ENCODE data around the gene SLC41A3. TPM values are rescaled to one million over a fixed set of nuclear protein-coding genes. Genes with fewer than 3 reads are reported as not detected.
A peak's percentile ranks its signal among the peaks of the same experiment; 100 is the strongest.

SLC41A3 gene
- total RNA-seq, 1 experiment from 2014 or later: 41.3 TPM

- H3K27me3 Mint-ChIP-seq (ENCODE audit: insufficient read depth, unreplicated experiment): no peaks in the 10 kb centered on the region
- H3K4me3 Mint-ChIP-seq (ENCODE audit: unreplicated experiment): no peak overlapping the region
- no peaks in the 10 kb centered on the region for H3K9me3 Mint-ChIP-seq (ENCODE audit: unreplicated experiment)
- H3K36me3 ChIP-seq (ENCODE audit: control insufficient read depth, insufficient read depth, low read length): no peaks in the 10 kb centered on the region; the same call in none of the 2 replicates
- no peak for TF ChIP-seq CTCF (IDR thresholded peaks at IDR 0.05; ENCODE audit: insufficient read depth in 1 of 2, low read depth in 1 of 2, low read length in 1 of 2, severe bottlenecking in 1 of 2, unreplicated experiment in 1 of 2)
- H3K27ac Mint-ChIP-seq (ENCODE audit: unreplicated experiment): no peak overlapping the region
- no peak overlapping the region for H3K4me3 ChIP-seq (ENCODE audit: low read depth, low read length)
- ChIA-PET POLR2A (interaction anchor here (1.4 kb wide), 1 partner anchor 24 kb away, joined by 3 read pairs; the partner anchor contains the start of gene SLC41A3), CTCF (no interaction called here)
- DNase-seq: no peak
- H3K36me3 Mint-ChIP-seq (ENCODE audit: insufficient read depth, unreplicated experiment): no peaks in the 10 kb centered on the region
- intact Hi-C loops (cut with micrococcal nuclease; ENCODE audit: unreplicated experiment): no loop called here
- BruUV-seq (replicated peaks): no TSS peak
- peaks cover 13% of the 10 kb centered on the region for H3K4me1 Mint-ChIP-seq (ENCODE audit: low read depth, unreplicated experiment)
- H3K4me1 ChIP-seq: peaks cover 29% of the 10 kb centered on the region
- H3K27me3 ChIP-seq (replicated peaks; ENCODE audit: control insufficient read depth, insufficient read depth, low read length): no peaks in the 10 kb centered on the region
- H3K9me3 ChIP-seq: no peaks in the 10 kb centered on the region
These were observed 23.2 kb downstream of the SLC41A3 start for GRCh38 chr3:126060613-126061145.

DNA sequence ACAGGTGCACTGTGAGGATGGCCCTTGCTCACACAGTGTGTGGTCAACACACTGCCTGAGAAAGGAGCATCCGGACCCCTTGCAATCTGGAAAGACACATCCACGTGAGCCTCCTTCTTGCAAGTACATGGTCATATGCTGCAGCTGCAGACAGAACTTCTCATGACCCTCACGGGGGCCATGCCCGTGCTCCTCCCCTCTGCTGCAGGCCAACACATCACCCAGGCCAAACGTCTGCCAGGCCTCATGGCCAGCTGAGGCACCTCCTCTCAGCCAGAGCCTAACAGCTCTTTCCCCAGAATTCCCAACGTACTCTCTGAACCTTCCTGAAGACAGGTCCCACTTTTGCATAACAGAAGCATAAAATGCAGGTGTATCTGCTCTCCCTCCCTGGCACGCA, 25.3 kb downstream of the SLC41A3 start:
- TF ChIP-seq CTCF (IDR thresholded peaks at IDR 0.05; ENCODE audit: insufficient read depth in 1 of 2, low read depth in 1 of 2, low read length in 1 of 2, severe bottlenecking in 1 of 2, unreplicated experiment in 1 of 2): no peak
- BruUV-seq (replicated peaks): no TSS peak
- Mint-ChIP-seq H3K4me1 (ENCODE audit: low read depth, unreplicated experiment) (peaks cover 17% of the 10 kb centered on the region), H3K9me3 (ENCODE audit: unreplicated experiment) (no peaks in the 10 kb centered on the region), H3K36me3 (ENCODE audit: insufficient read depth, unreplicated experiment) (no peaks in the 10 kb centered on the region), H3K4me3 (ENCODE audit: unreplicated experiment) (no peak overlapping the region), H3K27me3 (ENCODE audit: insufficient read depth, unreplicated experiment) (no peaks in the 10 kb centered on the region), H3K27ac (ENCODE audit: unreplicated experiment) (peak overlapping the region; percentile 24)
- no peaks in the 10 kb centered on the region; the same call in none of the 2 replicates for H3K36me3 ChIP-seq (ENCODE audit: control insufficient read depth, insufficient read depth, low read length)
- no peak for DNase-seq
- intact Hi-C loops (cut with micrococcal nuclease; ENCODE audit: unreplicated experiment): no loop called here
- CTCF ChIA-PET: no interaction called here
- POLR2A ChIA-PET: no interaction called here
- H3K4me1 ChIP-seq: peaks cover 15% of the 10 kb centered on the region
- no peaks in the 10 kb centered on the region for H3K9me3 ChIP-seq
- H3K27me3 ChIP-seq (replicated peaks; ENCODE audit: control insufficient read depth, insufficient read depth, low read length): no peaks in the 10 kb centered on the region
- H3K4me3 ChIP-seq (ENCODE audit: low read depth, low read length): no peak overlapping the region

DNA sequence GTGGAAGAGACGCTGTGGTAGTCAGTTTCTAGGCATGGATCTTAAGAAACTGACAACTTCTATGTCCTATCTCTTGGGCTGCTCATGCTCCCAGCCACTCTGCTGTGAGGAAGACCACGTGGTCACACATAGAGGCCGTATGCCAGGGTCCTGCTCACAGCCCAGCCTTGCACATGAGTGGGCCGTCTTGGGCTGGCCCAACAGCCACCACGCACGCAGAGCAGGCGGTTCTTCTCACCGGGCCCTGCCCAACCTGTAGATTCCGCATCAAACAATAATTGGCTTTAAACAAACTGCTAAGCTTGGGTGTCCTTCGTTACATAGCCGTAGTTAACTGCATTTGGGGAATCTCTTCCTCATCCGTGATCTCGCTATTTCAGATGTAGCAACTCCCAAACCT, 26.0 kb downstream of the SLC41A3 start:
- H3K4me1 Mint-ChIP-seq (ENCODE audit: low read depth, unreplicated experiment): peaks cover 20% of the 10 kb centered on the region
- no TSS peak for BruUV-seq (replicated peaks)
- CTCF ChIA-PET: no interaction called here

More for the DNA sequence above, 26.0 kb downstream of the SLC41A3 start:
- Mint-ChIP-seq H3K27me3 (ENCODE audit: insufficient read depth, unreplicated experiment) (no peaks in the 10 kb centered on the region), H3K9me3 (ENCODE audit: unreplicated experiment) (no peaks in the 10 kb centered on the region), H3K27ac (ENCODE audit: unreplicated experiment) (peak overlapping the region; percentile 83), H3K36me3 (ENCODE audit: insufficient read depth, unreplicated experiment) (no peaks in the 10 kb centered on the region), H3K4me3 (ENCODE audit: unreplicated experiment) (no peak overlapping the region)
- no peak overlapping the region for H3K4me3 ChIP-seq (ENCODE audit: low read depth, low read length)
- no peaks in the 10 kb centered on the region; the same call in none of the 2 replicates for H3K36me3 ChIP-seq (ENCODE audit: control insufficient read depth, insufficient read depth, low read length)
- intact Hi-C loops (cut with micrococcal nuclease; ENCODE audit: unreplicated experiment): no loop called here
- POLR2A ChIA-PET: no interaction called here
- DNase-seq: no peak
- no peaks in the 10 kb centered on the region for H3K9me3 ChIP-seq
- no peak for TF ChIP-seq CTCF (IDR thresholded peaks at IDR 0.05; ENCODE audit: insufficient read depth in 1 of 2, low read depth in 1 of 2, low read length in 1 of 2, severe bottlenecking in 1 of 2, unreplicated experiment in 1 of 2)
- H3K4me1 ChIP-seq: peaks cover 15% of the 10 kb centered on the region
- no peaks in the 10 kb centered on the region for H3K27me3 ChIP-seq (replicated peaks; ENCODE audit: control insufficient read depth, insufficient read depth, low read length)
